Choroid plexus epithelial cell (primary cell): ENCODE results near the gene CEP68.

Experiments used
- DNase-seq: peaks from one replicate; pipeline ENCODE4 v3.0.0-alpha.2; 2010; ENCODE audit warnings: low read depth
- H3K4me3 ChIP-seq: 2 replicates; pipeline ENCODE4 v1.5.1; 2011; ENCODE audit warnings: low read depth, mild to moderate bottlenecking, control low read depth, low read length, moderate library complexity
- TF ChIP-seq, protein P1 (sequence below): conservative IDR thresholded peaks from 2 replicates; pipeline ENCODE4 v1.5.1; 2011; ENCODE audit warnings: low read depth, mild to moderate bottlenecking, control low read depth, inconsistent platforms, low read length, moderate library complexity

CEP68 gene

DNA sequence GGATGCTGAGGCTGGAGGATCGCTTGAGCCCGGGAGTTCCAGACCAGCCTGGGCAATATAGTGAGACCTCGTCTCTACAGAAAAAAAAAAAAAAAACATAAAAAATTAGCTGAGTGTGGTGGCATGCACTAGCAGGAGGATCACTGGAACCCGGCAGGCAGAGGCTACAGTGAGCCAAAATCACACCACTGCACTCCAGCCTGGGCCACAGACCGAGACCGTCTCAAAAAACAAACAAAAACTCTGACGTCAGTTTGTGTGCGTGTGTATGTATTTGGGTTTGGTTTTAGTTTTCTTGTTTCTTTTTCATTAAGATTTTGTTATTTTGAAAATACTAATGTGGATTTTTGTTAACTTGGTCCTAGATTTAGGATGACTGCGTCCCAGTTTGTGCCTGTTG is 19.0 kb downstream of the CEP68 start:
- no peak for DNase-seq
- TF ChIP-seq, protein P1, sequence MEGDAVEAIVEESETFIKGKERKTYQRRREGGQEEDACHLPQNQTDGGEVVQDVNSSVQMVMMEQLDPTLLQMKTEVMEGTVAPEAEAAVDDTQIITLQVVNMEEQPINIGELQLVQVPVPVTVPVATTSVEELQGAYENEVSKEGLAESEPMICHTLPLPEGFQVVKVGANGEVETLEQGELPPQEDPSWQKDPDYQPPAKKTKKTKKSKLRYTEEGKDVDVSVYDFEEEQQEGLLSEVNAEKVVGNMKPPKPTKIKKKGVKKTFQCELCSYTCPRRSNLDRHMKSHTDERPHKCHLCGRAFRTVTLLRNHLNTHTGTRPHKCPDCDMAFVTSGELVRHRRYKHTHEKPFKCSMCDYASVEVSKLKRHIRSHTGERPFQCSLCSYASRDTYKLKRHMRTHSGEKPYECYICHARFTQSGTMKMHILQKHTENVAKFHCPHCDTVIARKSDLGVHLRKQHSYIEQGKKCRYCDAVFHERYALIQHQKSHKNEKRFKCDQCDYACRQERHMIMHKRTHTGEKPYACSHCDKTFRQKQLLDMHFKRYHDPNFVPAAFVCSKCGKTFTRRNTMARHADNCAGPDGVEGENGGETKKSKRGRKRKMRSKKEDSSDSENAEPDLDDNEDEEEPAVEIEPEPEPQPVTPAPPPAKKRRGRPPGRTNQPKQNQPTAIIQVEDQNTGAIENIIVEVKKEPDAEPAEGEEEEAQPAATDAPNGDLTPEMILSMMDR, result no peak
- no peak overlapping the region for H3K4me3 ChIP-seq

DNA sequence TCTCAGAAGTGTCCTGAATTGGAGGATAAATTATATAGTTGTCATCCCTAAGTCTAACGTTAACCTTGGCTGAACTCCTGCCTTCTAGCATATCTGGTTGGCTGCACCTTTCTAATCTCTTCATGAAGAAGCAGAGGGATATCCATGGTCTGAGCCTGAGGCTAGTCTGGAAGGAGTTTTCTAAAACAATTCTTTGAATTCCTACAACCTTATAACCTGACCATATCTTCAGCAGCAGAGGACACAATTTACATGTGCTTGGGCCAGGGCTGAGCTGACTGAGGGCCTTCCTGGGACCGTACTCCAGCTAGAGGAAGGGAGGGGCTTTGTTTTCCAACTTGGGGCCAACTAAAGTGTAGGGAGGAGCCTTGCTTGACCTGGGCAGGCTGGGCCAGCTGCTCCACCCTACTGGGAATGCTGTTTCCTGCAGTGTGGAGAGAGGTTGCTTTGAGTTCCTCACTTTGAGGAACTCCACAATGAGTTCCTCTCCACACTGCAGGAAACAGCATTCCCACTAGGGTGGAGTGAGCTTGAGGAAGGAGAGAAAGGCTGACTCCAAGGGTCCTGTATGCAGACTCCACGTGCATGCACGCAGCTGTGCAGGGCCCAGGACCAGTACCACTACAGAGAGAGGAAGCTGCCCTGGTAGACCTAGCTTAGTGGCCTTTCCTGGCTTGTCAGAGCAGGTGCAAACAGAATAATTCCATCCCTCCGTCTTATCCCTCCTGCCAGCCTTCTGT is 19.6 kb downstream of the CEP68 start:
- no peak overlapping the region for H3K4me3 ChIP-seq
- peak; percentile 37 for DNase-seq
- TF ChIP-seq, protein P1, result no peak

DNA sequence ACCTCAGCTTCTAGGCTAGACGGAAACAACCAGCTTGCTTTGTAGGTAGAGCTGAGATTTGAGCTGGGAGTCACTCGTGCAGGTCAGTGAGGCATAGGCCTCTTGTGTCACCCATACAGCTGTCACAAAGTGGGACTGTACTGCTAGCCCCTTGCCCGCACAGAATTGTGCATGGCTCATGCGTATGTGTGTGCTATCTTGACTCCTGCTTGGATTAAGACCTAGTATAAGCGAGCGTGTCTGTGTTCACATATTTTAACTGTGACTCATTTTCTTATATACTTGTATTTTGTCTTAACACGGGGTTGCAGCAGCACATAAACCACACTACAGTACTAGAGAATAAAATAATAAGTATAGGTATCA is 20.1 kb downstream of the CEP68 start:
- peak; percentile 80 for DNase-seq
- no peak overlapping the region for H3K4me3 ChIP-seq
- TF ChIP-seq, protein P1, result no peak

DNA sequence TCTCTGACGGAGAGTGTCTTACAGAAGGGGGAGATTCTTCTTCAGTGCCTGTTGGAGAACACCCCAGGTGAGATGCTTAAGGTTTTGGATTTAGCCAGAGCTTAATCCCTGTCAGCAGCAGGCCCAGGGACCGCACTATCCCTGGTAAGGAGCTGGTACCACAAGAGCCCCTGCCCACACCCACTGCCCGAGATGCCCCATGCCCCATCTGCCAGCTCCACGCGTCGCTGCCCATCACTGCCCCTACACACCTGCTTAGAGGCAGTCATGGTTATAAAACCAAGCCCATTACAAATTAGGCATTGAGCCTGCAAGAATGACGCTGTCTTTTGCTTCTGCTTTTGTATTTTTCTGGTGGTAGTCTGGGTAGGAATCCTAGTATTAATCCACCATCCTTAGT is 21.7 kb downstream of the CEP68 start:
- no peak for DNase-seq
- TF ChIP-seq, protein P1, result no peak

DNA sequence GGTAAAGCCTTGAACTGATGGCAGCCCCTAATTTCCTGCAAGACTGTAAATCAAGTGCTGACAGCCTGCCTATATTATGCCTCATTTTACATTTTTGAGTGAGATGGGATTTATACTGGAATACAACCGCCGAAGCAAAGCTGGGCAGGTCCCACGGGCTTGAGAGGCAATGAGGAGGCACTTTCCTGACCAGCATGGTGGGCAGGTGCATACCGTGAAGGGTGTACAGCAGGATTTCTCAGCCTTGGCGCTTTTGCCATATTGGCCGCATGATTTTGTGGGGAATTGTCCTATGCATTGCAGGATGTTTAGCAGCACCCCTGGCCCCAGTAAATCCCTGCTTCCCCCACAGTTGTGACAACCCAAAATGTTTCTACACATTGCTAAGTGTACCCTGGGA is 22.8 kb downstream of the CEP68 start:
- TF ChIP-seq, protein P1, result no peak
- no peak overlapping the region for H3K4me3 ChIP-seq
- DNase-seq, result no peak

More for the DNA sequence above, 21.7 kb downstream of the CEP68 start:
- no peak overlapping the region for H3K4me3 ChIP-seq

DNA sequence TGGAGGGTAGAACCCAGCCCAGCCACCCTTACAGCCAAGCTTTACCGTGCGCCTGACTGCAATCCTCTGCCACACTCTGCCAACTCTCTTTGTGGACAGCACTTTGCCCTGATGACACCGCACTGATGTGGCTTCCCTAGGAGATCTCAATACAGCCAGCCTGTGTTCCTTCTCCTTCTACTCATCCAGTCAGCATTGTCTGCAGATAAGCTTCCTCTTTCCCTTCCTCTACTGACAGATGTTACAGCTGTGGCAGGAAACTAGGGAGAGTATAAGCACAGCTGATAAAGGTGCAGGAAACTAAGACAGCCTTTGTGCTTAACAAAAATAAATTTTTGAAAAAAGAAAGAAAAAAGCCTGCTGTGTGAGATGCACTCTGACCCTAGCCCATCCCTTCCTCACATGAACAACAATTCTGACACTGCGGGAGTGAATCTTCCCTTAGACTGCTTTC is 25.0 kb downstream of the CEP68 start:
- peak; percentile 20 for DNase-seq
- TF ChIP-seq, protein P1, result no peak
- H3K4me3 ChIP-seq, result no peak overlapping the region

DNA sequence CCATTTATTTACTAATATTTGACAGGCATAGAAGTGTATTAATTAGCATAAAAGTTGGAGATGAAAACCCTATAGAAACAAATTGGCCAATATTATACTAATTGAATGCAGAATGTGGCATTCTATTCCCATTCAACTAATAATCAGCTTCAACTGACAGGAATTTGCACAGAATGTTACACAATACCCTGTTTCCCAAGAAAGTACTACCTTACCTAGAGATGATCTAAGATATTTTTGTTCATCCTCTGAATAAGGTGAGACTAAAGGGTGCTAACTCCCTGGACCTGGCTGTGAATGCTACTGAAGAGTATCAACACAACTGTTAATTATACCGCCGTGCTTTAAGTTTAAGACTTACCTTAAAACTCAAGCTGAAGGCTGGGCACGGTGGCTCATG is 28.9 kb downstream of the CEP68 start:
- TF ChIP-seq, protein P1, result no peak
- no peak for DNase-seq
- no peak overlapping the region for H3K4me3 ChIP-seq
